HepG2 (cell line): ENCODE data around the gene ANO9. TPM values are rescaled to one million over a fixed set of nuclear protein-coding genes. Genes with fewer than 3 reads are reported as not detected.

ENCODE experiments used
- FOXJ3 ChIP-seq: sonication (generic); formaldehyde crosslinking; IDR thresholded peaks from 2 replicates; pipeline ENCODE4 v1.4.0; 2020; ENCODE audit warnings: missing genetic modification reagents, mild to moderate bottlenecking, borderline replicate concordance
- KDM5B ChIP-seq: sonication (generic); formaldehyde crosslinking; IDR thresholded peaks from 2 replicates; pipeline ENCODE4 v1.4.0; 2020; ENCODE audit warnings: missing genetic modification reagents, mild to moderate bottlenecking, borderline replicate concordance
- KLF13 ChIP-seq: sonication (generic); formaldehyde crosslinking; IDR thresholded peaks from 2 replicates; pipeline ENCODE4 v1.4.0; 2020; ENCODE audit warnings: mild to moderate bottlenecking, missing genetic modification reagents
- NBN ChIP-seq: fragments of 450-650 bp; conservative IDR thresholded peaks from 2 replicates; pipeline ENCODE4 v1.6.1; 2017
- REPIN1 ChIP-seq: sonication (generic); formaldehyde crosslinking; IDR thresholded peaks from 2 replicates; pipeline ENCODE4 v1.8.0; 2022; ENCODE audit warnings: missing genetic modification reagents, low read depth, mild to moderate bottlenecking, borderline replicate concordance
- SP5 ChIP-seq: IDR thresholded peaks from 2 replicates; pipeline ENCODE4 v1.6.1; 2016; ENCODE audit warnings: low read depth, borderline replicate concordance
- TBL1XR1 ChIP-seq: fragments of 150-350 bp; IDR thresholded peaks from 2 replicates; pipeline ENCODE4 v1.6.1; 2014; ENCODE audit warnings: borderline replicate concordance, low read length; ENCODE audit not compliant: partially characterized antibody
- TFDP1 ChIP-seq: IDR thresholded peaks from 2 replicates; pipeline ENCODE4 v1.6.1; 2016; ENCODE audit warnings: missing compliant biosample characterization, missing genetic modification reagents, borderline replicate concordance
- TGIF2 ChIP-seq: IDR thresholded peaks from 2 replicates; pipeline ENCODE4 v1.6.1; 2016; ENCODE audit warnings: control low read depth, missing compliant biosample characterization
- ZBTB7B ChIP-seq: sonication (generic); formaldehyde crosslinking; IDR thresholded peaks from 2 replicates; pipeline ENCODE4 v1.4.0; 2020; ENCODE audit warnings: missing genetic modification reagents
- ZNF331 ChIP-seq: sonication (generic); formaldehyde crosslinking; IDR thresholded peaks from 2 replicates; pipeline ENCODE4 v1.4.0; 2020; ENCODE audit warnings: missing genetic modification reagents
- ZNF350 ChIP-seq: sonication (generic); formaldehyde crosslinking; IDR thresholded peaks from 2 replicates; pipeline ENCODE4 v1.4.0; 2020; ENCODE audit warnings: mild to moderate bottlenecking, low read depth, missing genetic modification reagents, borderline replicate concordance
- ZNF512 ChIP-seq: sonication (generic); formaldehyde crosslinking; IDR thresholded peaks from 2 replicates; pipeline ENCODE4 v1.4.0; 2020; ENCODE audit warnings: mild to moderate bottlenecking, missing genetic modification reagents
- ZNF564 ChIP-seq: sonication (generic); formaldehyde crosslinking; IDR thresholded peaks from 2 replicates; pipeline ENCODE4 v1.8.1; 2023; ENCODE audit warnings: mild to moderate bottlenecking, missing genetic modification reagents
- ZNF777 ChIP-seq: sonication (generic); formaldehyde crosslinking; IDR thresholded peaks from 2 replicates; pipeline ENCODE4 v1.4.0; 2020; ENCODE audit warnings: missing genetic modification reagents
- polyA plus RNA-seq, 8 experiments: library from polyadenylated mRNA; depleted of rRNA in 3 of 8; stranded (reverse) in 7 of 8; unstranded in 1 of 8; fragments of >200 nt; fragmentation: Illumina TruSeq in 4 of 8; extraction: Trizol in 4 of 8; gene quantifications; 2 replicates each; pipeline versions ENCODE4 v1.2.1 to v1.2.3, GENCODE V29; 2011 to 2016; ENCODE audit warnings: low read depth in 4 of 8, missing spikeins in 1 of 8, mixed read lengths in 1 of 8; ENCODE audit not compliant: insufficient read depth in 1 of 8
- total RNA-seq, 5 experiments: library from RNA; depleted of rRNA; stranded (reverse); fragments of >200 nt; fragmentation: Illumina TruSeq; extraction: Trizol; gene quantifications; 2 replicates each; pipeline ENCODE4 v1.2.3, GENCODE V29; 2016; ENCODE audit warnings: low read depth in 1 of 5
- TF ChIP-seq, protein P1 (sequence below): sonication (generic); formaldehyde crosslinking; IDR thresholded peaks from 2 replicates; pipeline ENCODE4 v1.9.0; 2021; ENCODE audit warnings: missing genetic modification reagents, mild to moderate bottlenecking, borderline replicate concordance
- TF ChIP-seq, protein P2 (sequence below): sonication (generic); formaldehyde crosslinking; IDR thresholded peaks from 2 replicates; pipeline ENCODE4 v1.4.0; 2020; ENCODE audit warnings: missing genetic modification reagents
- TF ChIP-seq, protein P3 (sequence below): sonication (generic); formaldehyde crosslinking; IDR thresholded peaks from 2 replicates; pipeline ENCODE4 v1.4.0; 2020; ENCODE audit warnings: missing genetic modification reagents

ANO9 gene
- total and polyA plus RNA-seq, 2 of the 13 experiments (the other 11 are each of a cell fraction or from before 2014, with no cell fraction given), result 8.9 to 14.3 TPM

- no peak for TF ChIP-seq FOXJ3
- TF ChIP-seq ZNF777 (CRISPR knock-in tag), result no peak; the same call in 1 of the 2 replicates
- TF ChIP-seq, protein P1, sequence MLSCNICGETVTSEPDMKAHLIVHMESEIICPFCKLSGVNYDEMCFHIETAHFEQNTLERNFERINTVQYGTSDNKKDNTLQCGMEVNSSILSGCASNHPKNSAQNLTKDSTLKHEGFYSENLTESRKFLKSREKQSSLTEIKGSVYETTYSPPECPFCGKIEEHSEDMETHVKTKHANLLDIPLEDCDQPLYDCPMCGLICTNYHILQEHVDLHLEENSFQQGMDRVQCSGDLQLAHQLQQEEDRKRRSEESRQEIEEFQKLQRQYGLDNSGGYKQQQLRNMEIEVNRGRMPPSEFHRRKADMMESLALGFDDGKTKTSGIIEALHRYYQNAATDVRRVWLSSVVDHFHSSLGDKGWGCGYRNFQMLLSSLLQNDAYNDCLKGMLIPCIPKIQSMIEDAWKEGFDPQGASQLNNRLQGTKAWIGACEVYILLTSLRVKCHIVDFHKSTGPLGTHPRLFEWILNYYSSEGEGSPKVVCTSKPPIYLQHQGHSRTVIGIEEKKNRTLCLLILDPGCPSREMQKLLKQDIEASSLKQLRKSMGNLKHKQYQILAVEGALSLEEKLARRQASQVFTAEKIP (CRISPR knock-in tag), result no peak
- 0 out of 2 replicates have a peak, but pooled peaks have one; percentile 68 for TF ChIP-seq KLF13 (CRISPR knock-in tag)
- TF ChIP-seq KDM5B (CRISPR knock-in tag), result no peak
- no peak; the same call in 1 of the 2 replicates for TF ChIP-seq ZNF331
- TF ChIP-seq TBL1XR1, result no peak
- TF ChIP-seq ZNF350 (CRISPR knock-in tag), result 0 out of 2 replicates have a peak, but pooled peaks have one; percentile 67
- TF ChIP-seq, protein P2, sequence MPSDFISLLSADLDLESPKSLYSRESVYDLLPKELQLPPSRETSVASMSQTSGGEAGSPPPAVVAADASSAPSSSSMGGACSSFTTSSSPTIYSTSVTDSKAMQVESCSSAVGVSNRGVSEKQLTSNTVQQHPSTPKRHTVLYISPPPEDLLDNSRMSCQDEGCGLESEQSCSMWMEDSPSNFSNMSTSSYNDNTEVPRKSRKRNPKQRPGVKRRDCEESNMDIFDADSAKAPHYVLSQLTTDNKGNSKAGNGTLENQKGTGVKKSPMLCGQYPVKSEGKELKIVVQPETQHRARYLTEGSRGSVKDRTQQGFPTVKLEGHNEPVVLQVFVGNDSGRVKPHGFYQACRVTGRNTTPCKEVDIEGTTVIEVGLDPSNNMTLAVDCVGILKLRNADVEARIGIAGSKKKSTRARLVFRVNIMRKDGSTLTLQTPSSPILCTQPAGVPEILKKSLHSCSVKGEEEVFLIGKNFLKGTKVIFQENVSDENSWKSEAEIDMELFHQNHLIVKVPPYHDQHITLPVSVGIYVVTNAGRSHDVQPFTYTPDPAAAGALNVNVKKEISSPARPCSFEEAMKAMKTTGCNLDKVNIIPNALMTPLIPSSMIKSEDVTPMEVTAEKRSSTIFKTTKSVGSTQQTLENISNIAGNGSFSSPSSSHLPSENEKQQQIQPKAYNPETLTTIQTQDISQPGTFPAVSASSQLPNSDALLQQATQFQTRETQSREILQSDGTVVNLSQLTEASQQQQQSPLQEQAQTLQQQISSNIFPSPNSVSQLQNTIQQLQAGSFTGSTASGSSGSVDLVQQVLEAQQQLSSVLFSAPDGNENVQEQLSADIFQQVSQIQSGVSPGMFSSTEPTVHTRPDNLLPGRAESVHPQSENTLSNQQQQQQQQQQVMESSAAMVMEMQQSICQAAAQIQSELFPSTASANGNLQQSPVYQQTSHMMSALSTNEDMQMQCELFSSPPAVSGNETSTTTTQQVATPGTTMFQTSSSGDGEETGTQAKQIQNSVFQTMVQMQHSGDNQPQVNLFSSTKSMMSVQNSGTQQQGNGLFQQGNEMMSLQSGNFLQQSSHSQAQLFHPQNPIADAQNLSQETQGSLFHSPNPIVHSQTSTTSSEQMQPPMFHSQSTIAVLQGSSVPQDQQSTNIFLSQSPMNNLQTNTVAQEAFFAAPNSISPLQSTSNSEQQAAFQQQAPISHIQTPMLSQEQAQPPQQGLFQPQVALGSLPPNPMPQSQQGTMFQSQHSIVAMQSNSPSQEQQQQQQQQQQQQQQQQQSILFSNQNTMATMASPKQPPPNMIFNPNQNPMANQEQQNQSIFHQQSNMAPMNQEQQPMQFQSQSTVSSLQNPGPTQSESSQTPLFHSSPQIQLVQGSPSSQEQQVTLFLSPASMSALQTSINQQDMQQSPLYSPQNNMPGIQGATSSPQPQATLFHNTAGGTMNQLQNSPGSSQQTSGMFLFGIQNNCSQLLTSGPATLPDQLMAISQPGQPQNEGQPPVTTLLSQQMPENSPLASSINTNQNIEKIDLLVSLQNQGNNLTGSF (CRISPR knock-in tag), result no peak
- TF ChIP-seq ZNF564 (CRISPR knock-in tag), result no peak
- TF ChIP-seq ZBTB7B, result no peak
- TF ChIP-seq ZNF512 (CRISPR knock-in tag), result no peak
- TF ChIP-seq, protein P3, sequence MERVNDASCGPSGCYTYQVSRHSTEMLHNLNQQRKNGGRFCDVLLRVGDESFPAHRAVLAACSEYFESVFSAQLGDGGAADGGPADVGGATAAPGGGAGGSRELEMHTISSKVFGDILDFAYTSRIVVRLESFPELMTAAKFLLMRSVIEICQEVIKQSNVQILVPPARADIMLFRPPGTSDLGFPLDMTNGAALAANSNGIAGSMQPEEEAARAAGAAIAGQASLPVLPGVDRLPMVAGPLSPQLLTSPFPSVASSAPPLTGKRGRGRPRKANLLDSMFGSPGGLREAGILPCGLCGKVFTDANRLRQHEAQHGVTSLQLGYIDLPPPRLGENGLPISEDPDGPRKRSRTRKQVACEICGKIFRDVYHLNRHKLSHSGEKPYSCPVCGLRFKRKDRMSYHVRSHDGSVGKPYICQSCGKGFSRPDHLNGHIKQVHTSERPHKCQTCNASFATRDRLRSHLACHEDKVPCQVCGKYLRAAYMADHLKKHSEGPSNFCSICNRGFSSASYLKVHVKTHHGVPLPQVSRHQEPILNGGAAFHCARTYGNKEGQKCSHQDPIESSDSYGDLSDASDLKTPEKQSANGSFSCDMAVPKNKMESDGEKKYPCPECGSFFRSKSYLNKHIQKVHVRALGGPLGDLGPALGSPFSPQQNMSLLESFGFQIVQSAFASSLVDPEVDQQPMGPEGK, result peak; percentile 22; the same call in 1 of the 2 replicates
- TF ChIP-seq TGIF2 (CRISPR knock-in tag), result peak; percentile 79; the same call in 1 of the 2 replicates
- TF ChIP-seq TFDP1 (CRISPR knock-in tag), result peak; percentile 72
- TF ChIP-seq NBN, result no peak
- no peak for TF ChIP-seq SP5 (CRISPR knock-in tag)
- no peak for TF ChIP-seq REPIN1
These were observed 9.1 kb upstream of the ANO9 start (continued) for GRCh38 chr11:450809-451451.
